Activated CD4-positive, alpha-beta T cell treated with anti-CD3 and anti-CD28 coated beads for 36 hours (primary cell): Measurements from ENCODE around the gene TRAF6. TPM values are rescaled to one million over a fixed set of nuclear protein-coding genes. Genes with fewer than 3 reads are reported as not detected.

Experiments used
- ATAC-seq: fragments of 200-7000 bp; cut with Tn5 transposase; one replicate; pipeline ENCODE4 v1.10.0; 2021; ENCODE audit warnings: mild to moderate bottlenecking, moderate library complexity
- CTCF ChIA-PET: fragments of 350-600 bp; sonication (Branson Sonifier 250); formaldehyde crosslinking; loops from one replicate; lab custom pipeline; 2021; ENCODE audit warnings: antibody characterized with exemption; lab: Charles Lee
- POLR2A ChIA-PET: fragments of 350-600 bp; sonication (Branson Sonifier 250); formaldehyde crosslinking; loops from one replicate; lab custom pipeline; 2021; ENCODE audit warnings: antibody characterized with exemption, inconsistent platforms; lab: Charles Lee
- DNase-seq: peaks from one replicate; pipeline ENCODE4 v3.0.0-alpha.2; 2020
- H3K27ac Mint-ChIP-seq: one replicate; pipeline ENCODE4 v1.8.0; 2021; ENCODE audit warnings: mixed read lengths
- H3K27me3 Mint-ChIP-seq: one replicate; pipeline ENCODE4 v1.8.0; 2021; ENCODE audit warnings: mixed read lengths
- H3K36me3 Mint-ChIP-seq: one replicate; pipeline ENCODE4 v1.8.0; 2021; ENCODE audit warnings: low read depth, mixed read lengths
- H3K4me1 Mint-ChIP-seq: one replicate; pipeline ENCODE4 v1.8.0; 2021; ENCODE audit warnings: mixed read lengths
- H3K4me3 Mint-ChIP-seq: one replicate; pipeline ENCODE4 v1.8.0; 2021; ENCODE audit warnings: mild to moderate bottlenecking, moderate library complexity, mixed read lengths
- H3K9me3 Mint-ChIP-seq: one replicate; pipeline ENCODE4 v1.8.0; 2021; ENCODE audit warnings: low read depth, mixed read lengths
- intact Hi-C, 2 experiments: fragments of 100-400 bp; cut with DNase I in 1 of 2; cut with micrococcal nuclease in 1 of 2; formaldehyde crosslinking; loops; one replicate each; pipeline versions ENCODE4 v1.14.2 to v1.15.1; 2022 to 2024; cut with DNase I, micrococcal nuclease
- total RNA-seq, 2 experiments: library from RNA; stranded (reverse); gene quantifications; one replicate each; pipeline ENCODE4 v1.2.3, GENCODE V29; 2021

Gene TRAF6
- total RNA-seq, 2 experiments from 2014 or later: 11.1 to 12.5 TPM

GRCh38 chr11:36475192-36475591 lies 34.9 kb downstream of the TRAF6 start:
- H3K4me1 Mint-ChIP-seq: peaks cover 2% of the 10 kb centered on the region
- no peak overlapping the region for H3K27ac Mint-ChIP-seq
- H3K36me3 Mint-ChIP-seq: no peaks in the 10 kb centered on the region
- H3K4me3 Mint-ChIP-seq: no peak overlapping the region
- ChIA-PET CTCF (interaction anchor here (0.6 to 5.8 kb wide), 4 partner anchors 19 to 184 kb away, joined by 3 to 121 read pairs (median 4); partner anchors contain the start of gene COMMD9), POLR2A (no interaction called here)
- no peaks in the 10 kb centered on the region for H3K27me3 Mint-ChIP-seq
- ATAC-seq (no peak), DNase-seq (no peak)
- intact Hi-C loops: loop anchor here (5.0 kb wide), 2 partner anchors 98 to 123 kb away; no protein-coding TSS in a partner anchor
- H3K9me3 Mint-ChIP-seq: no peaks in the 10 kb centered on the region

- H3K27ac Mint-ChIP-seq: no peak overlapping the region
- H3K4me1 Mint-ChIP-seq: no peaks in the 10 kb centered on the region
- DNase-seq: no peak
- ChIA-PET POLR2A (no interaction called here), CTCF (interaction anchor here (0.6 to 2.4 kb wide), 3 partner anchors 21 to 191 kb away, joined by 3 to 8 read pairs (median 3); no protein-coding TSS in a partner anchor)
- intact Hi-C loops: no loop called here
- peaks cover 1% of the 10 kb centered on the region for H3K36me3 Mint-ChIP-seq
- H3K9me3 Mint-ChIP-seq: no peaks in the 10 kb centered on the region
- H3K27me3 Mint-ChIP-seq: no peaks in the 10 kb centered on the region
- ATAC-seq: no peak
- no peak overlapping the region for H3K4me3 Mint-ChIP-seq
Measured at GRCh38 chr11:36471577-36471976, 38.5 kb downstream of the TRAF6 start.

- ChIA-PET POLR2A (no interaction called here), CTCF (interaction anchor here (0.6 to 2.4 kb wide), 6 partner anchors 9 to 178 kb away, joined by 3 to 8 read pairs (median 4); no protein-coding TSS in a partner anchor)
- Mint-ChIP-seq H3K36me3 (peaks cover 1% of the 10 kb centered on the region), H3K4me3 (no peak overlapping the region), H3K27ac (no peak overlapping the region), H3K4me1 (no peaks in the 10 kb centered on the region), H3K9me3 (no peaks in the 10 kb centered on the region), H3K27me3 (no peaks in the 10 kb centered on the region)
- ATAC-seq (no peak), DNase-seq (no peak)
- intact Hi-C loops: loop anchor here in 1 of 2 experiments (5.0 kb wide), 1 partner anchor 93 kb away; no protein-coding TSS in a partner anchor
Measured at GRCh38 chr11:36469881-36470802, 39.9 kb downstream of the TRAF6 start.

- peak; percentile 63 for DNase-seq
- no peaks in the 10 kb centered on the region for H3K4me1 Mint-ChIP-seq
Measured at GRCh38 chr11:36469063-36469462, 41.0 kb downstream of the TRAF6 start.

DNA sequence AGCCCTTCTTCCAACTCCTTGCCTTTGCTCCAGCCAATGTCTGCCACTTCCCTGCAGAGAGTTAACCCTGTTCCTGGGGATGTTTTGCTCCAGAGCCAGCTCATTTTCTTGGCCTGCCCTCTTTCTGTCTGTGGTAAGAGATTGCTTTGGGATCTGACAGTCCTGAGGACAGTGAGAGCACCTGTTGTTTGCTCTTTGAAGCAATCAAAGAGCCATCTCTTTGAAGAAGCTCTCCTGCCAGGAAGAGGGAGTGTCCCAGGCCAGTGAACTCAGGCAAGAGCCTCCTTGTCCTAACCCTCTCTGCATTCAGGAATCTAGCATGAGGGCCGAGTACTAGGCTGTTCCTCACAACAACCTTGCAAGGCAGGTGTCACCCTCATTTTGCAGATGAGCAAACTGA lies 42.2 kb downstream of the TRAF6 start:
- Mint-ChIP-seq H3K27ac (no peak overlapping the region), H3K36me3 (peaks cover 1% of the 10 kb centered on the region), H3K27me3 (peaks cover under 1% of the 10 kb centered on the region), H3K4me3 (no peak overlapping the region), H3K9me3 (no peaks in the 10 kb centered on the region), H3K4me1 (no peaks in the 10 kb centered on the region)
- ChIA-PET CTCF (interaction anchor here (0.9 to 2.1 kb wide), 5 partner anchors 10 to 175 kb away, joined by 3 to 7 read pairs (median 4); no protein-coding TSS in a partner anchor), POLR2A (no interaction called here)
- DNase-seq (no peak), ATAC-seq (no peak)
- intact Hi-C loops: loop anchor here in 1 of 2 experiments (5.0 kb wide), 1 partner anchor 91 kb away; no protein-coding TSS in a partner anchor

More at GRCh38 chr11:36469063-36469462, 41.0 kb downstream of the TRAF6 start:
- H3K9me3 Mint-ChIP-seq: no peaks in the 10 kb centered on the region
- POLR2A ChIA-PET: no interaction called here
- H3K4me3 Mint-ChIP-seq: no peak overlapping the region
- peaks cover 1% of the 10 kb centered on the region for H3K36me3 Mint-ChIP-seq
- intact Hi-C loops: loop anchor here in 1 of 2 experiments (5.0 kb wide), 1 partner anchor 92 kb away; no protein-coding TSS in a partner anchor
- no peak overlapping the region for H3K27ac Mint-ChIP-seq
- peak; percentile 25 for ATAC-seq
- CTCF ChIA-PET: interaction anchor here (0.9 to 2.1 kb wide), 5 partner anchors 9 to 177 kb away, joined by 3 to 7 read pairs (median 4); no protein-coding TSS in a partner anchor
- no peaks in the 10 kb centered on the region for H3K27me3 Mint-ChIP-seq

- peaks cover 1% of the 10 kb centered on the region for H3K36me3 Mint-ChIP-seq
- H3K27ac Mint-ChIP-seq: no peak overlapping the region
- ATAC-seq (no peak), DNase-seq (no peak)
- intact Hi-C loops: loop anchor here in 1 of 2 experiments (5.0 kb wide), 1 partner anchor 90 kb away; no protein-coding TSS in a partner anchor
- POLR2A ChIA-PET: no interaction called here
- H3K4me3 Mint-ChIP-seq: no peak overlapping the region
- no peaks in the 10 kb centered on the region for H3K4me1 Mint-ChIP-seq
- H3K9me3 Mint-ChIP-seq: no peaks in the 10 kb centered on the region
- CTCF ChIA-PET: interaction anchor here (0.7 kb wide), 1 partner anchor 17 kb away, joined by 4 read pairs; no protein-coding TSS in a partner anchor
- H3K27me3 Mint-ChIP-seq: peaks cover 2% of the 10 kb centered on the region
Measured at GRCh38 chr11:36467012-36467411, 43.1 kb downstream of the TRAF6 start.

DNA sequence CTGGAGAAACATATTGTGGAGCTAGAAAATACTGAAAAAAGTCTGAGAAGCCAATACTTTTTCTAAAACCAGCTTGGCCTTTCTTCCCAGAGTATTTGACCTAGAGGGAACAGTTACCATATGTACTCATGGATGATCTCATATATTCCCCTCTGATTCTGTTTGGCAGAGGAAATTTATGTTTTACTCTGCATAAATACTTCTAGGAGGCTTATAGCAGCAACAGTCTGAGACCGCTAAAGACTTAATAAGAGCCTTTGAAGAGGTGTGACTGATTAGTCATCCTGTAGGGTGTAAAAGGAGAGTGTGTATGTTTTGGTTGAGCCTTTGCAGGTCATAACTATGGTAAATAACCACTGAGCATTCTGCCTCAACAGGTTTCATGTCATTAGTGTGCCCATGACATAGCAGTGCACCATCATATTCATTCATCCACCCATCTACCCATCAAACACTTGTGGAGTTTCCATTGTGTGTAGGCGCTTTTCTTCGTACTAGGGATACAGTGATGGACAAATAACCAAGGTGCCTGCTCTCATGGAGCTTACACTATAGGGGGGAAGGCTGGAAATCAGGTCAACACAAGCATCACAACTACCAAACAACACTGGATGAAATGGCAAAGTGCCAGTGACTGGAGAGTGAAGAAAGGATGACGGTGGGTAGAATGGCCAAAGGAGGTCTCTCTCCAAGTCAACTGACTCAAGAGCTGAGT lies 44.5 kb downstream of the TRAF6 start:
- H3K4me1 Mint-ChIP-seq: no peaks in the 10 kb centered on the region
- H3K9me3 Mint-ChIP-seq: no peaks in the 10 kb centered on the region
- H3K4me3 Mint-ChIP-seq: no peak overlapping the region
- peaks cover 1% of the 10 kb centered on the region for H3K36me3 Mint-ChIP-seq
- ChIA-PET POLR2A (no interaction called here), CTCF (interaction anchor here (0.8 to 1.7 kb wide), 8 partner anchors 11 to 174 kb away, joined by 3 to 5 read pairs (median 4); no protein-coding TSS in a partner anchor)
- intact Hi-C loops: loop anchor here (2.0 to 5.0 kb wide), 2 partner anchors 21 to 88 kb away; no protein-coding TSS in a partner anchor
- ATAC-seq (peak; percentile 71), DNase-seq (no peak)
- H3K27ac Mint-ChIP-seq: no peak overlapping the region
- peaks cover 2% of the 10 kb centered on the region for H3K27me3 Mint-ChIP-seq

- Mint-ChIP-seq H3K27ac (no peak overlapping the region), H3K4me3 (no peak overlapping the region), H3K36me3 (peaks cover 1% of the 10 kb centered on the region), H3K4me1 (peaks cover 4% of the 10 kb centered on the region), H3K9me3 (no peaks in the 10 kb centered on the region), H3K27me3 (peaks cover 2% of the 10 kb centered on the region)
- no peak for DNase-seq
- POLR2A ChIA-PET: no interaction called here
- intact Hi-C loops: loop anchor here (2.0 to 5.0 kb wide), 2 partner anchors 20 to 87 kb away; no protein-coding TSS in a partner anchor
- no peak for ATAC-seq
- CTCF ChIA-PET: interaction anchor here (0.6 to 1.7 kb wide), 8 partner anchors 10 to 173 kb away, joined by 3 to 6 read pairs (median 4); no protein-coding TSS in a partner anchor
Measured at GRCh38 chr11:36464720-36465119, 45.4 kb downstream of the TRAF6 start.

- no peak overlapping the region for H3K4me3 Mint-ChIP-seq
- H3K36me3 Mint-ChIP-seq: no peaks in the 10 kb centered on the region
- ChIA-PET CTCF (interaction anchor here (0.9 to 1.7 kb wide), 4 partner anchors 14 to 172 kb away, joined by 3 to 5 read pairs (median 4); no protein-coding TSS in a partner anchor), POLR2A (interaction anchor here (0.6 kb wide), 1 partner anchor 13 kb away, joined by 3 read pairs; no protein-coding TSS in a partner anchor)
- no peaks in the 10 kb centered on the region for H3K9me3 Mint-ChIP-seq
- ATAC-seq (no peak), DNase-seq (no peak)
- H3K27ac Mint-ChIP-seq: no peak overlapping the region
- peaks cover 4% of the 10 kb centered on the region for H3K4me1 Mint-ChIP-seq
- H3K27me3 Mint-ChIP-seq: peaks cover 2% of the 10 kb centered on the region
- intact Hi-C loops: loop anchor here in 1 of 2 experiments (2.0 kb wide), 1 partner anchor 19 kb away; no protein-coding TSS in a partner anchor
Measured at GRCh38 chr11:36463781-36464180, 46.3 kb downstream of the TRAF6 start.

DNA sequence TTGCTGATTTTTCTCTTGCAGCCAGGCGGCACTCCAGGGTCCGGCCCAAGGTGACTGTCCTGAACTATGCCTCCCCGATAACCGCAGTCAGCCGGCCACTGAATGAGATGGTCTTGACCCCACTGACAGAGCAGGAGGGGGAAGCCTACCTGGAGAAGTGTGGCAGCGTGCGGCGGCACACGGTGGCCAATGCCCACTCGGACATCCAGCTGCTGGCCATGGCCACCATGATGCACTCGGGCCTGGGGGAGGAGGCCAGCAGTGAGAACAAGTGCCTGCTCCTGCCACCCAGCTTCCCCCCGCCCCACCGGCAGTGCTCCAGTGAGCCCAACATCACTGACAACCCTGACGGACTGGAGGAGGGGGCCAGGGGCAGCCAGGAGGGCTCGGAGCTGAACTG lies 47.8 kb downstream of the TRAF6 start:
- intact Hi-C loops: no loop called here

More for the DNA sequence above, 47.8 kb downstream of the TRAF6 start:
- Mint-ChIP-seq H3K36me3 (no peaks in the 10 kb centered on the region), H3K4me1 (peaks cover 4% of the 10 kb centered on the region), H3K9me3 (no peaks in the 10 kb centered on the region), H3K27me3 (peaks cover 2% of the 10 kb centered on the region), H3K27ac (no peak overlapping the region), H3K4me3 (no peak overlapping the region)
- ChIA-PET POLR2A (interaction anchor here (0.7 kb wide), 1 partner anchor 110 kb away, joined by 3 read pairs; no protein-coding TSS in a partner anchor), CTCF (interaction anchor here (0.7 to 1.3 kb wide), 2 partner anchors 9 to 99 kb away, joined by 4 read pairs; no protein-coding TSS in a partner anchor)
- ATAC-seq: no peak
- no peak for DNase-seq
